Peyer's patch (tissue), 4 donors: ENCODE measurements around the gene MTERF4.

ENCODE experiments used
- CTCF ChIP-seq, 6 experiments: fragments of 450-650 bp in 4 of 6; fragments of 200-600 bp in 2 of 6; sonication (generic) in 1 of 6; IDR thresholded peaks; one replicate each; pipeline ENCODE4 v1.5.1; 2017 to 2019; ENCODE audit warnings: antibody characterized with exemption in 6 of 6, mild to moderate bottlenecking in 3 of 6, moderate library complexity in 1 of 6
- POLR2A ChIP-seq, 2 donors: fragments of 450-650 bp; IDR thresholded peaks; one replicate each; pipeline ENCODE4 v1.5.1; 2017; ENCODE audit warnings: antibody characterized with exemption in 2 of 2, mild to moderate bottlenecking in 2 of 2, moderate library complexity in 2 of 2

- TF ChIP-seq CTCF (IDR thresholded peaks at IDR 0.05) (no peak), POLR2A (IDR thresholded peaks at IDR 0.05) (no peak)
Observed at GRCh38 chr2:241070811-241071676, 31.0 kb downstream of the MTERF4 start.
